DND-41 (cell line): Measurements from ENCODE around the gene PCDH9.

ENCODE experiments used
- CTCF ChIP-seq: IDR thresholded peaks from 2 replicates; pipeline ENCODE4 v1.5.1; 2012; ENCODE audit warnings: borderline replicate concordance, low read length, moderate library complexity, mild to moderate bottlenecking; ENCODE audit not compliant: poor library complexity, severe bottlenecking; ENCODE audit errors: extremely low read depth
- EZH2 ChIP-seq: IDR thresholded peaks from 3 replicates; pipeline ENCODE4 v1.6.1; 2012; ENCODE audit warnings: borderline replicate concordance, low read depth, mild to moderate bottlenecking, moderate library complexity, low read length, inconsistent platforms; ENCODE audit not compliant: severe bottlenecking

DNA sequence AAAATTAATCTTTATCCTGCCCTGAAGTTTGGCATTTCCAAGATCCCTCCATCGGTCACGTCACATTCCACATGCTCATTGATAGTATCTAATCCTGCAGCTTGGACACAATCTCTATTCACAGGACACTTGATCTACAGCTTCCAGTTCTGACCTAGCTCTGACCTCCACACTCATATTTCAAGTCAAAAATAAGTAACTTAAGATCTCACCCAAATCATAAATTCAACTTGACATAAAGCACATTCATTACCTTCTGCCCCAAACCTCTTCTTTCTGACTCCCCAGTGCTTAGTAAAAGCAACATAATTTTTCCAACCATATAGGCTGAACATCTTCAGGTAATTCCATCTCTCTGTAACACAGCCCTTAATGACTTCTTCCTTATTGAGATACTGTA is 880.2 kb downstream of the PCDH9 start:
- TF ChIP-seq CTCF, result no peak
- TF ChIP-seq EZH2, result no peak
